K562 (cell line): ENCODE results near the gene NR2F2. TPM values are rescaled to one million over a fixed set of nuclear protein-coding genes. Genes with fewer than 3 reads are reported as not detected.
A peak's percentile ranks its signal among the peaks of the same experiment; 100 is the strongest.

Experiments used
- BDP1 ChIP-seq: IDR thresholded peaks from 3 replicates; pipeline ENCODE4 v1.6.1; 2011; ENCODE audit not compliant: insufficient read length, insufficient read depth
- CBFA2T3 ChIP-seq: fragments of 450-650 bp; IDR thresholded peaks from 2 replicates; pipeline ENCODE4 v1.6.1; 2017
- CHD1 ChIP-seq: fragments of 200-600 bp; sonication (generic); IDR thresholded peaks from one replicate; pipeline ENCODE4 v1.6.1; 2012; ENCODE audit warnings: mild to moderate bottlenecking, moderate library complexity, low read length, inconsistent platforms
- EGR1 ChIP-seq: fragments of 450-650 bp; conservative IDR thresholded peaks from 2 replicates; pipeline ENCODE4 v1.6.1; 2017; ENCODE audit warnings: mild to moderate bottlenecking
- FOXK2 ChIP-seq, 2 experiments: fragments of 450-650 bp; IDR thresholded peaks in 1 of 2; conservative IDR thresholded peaks in 1 of 2; 2 replicates each; pipeline ENCODE4 v1.6.1; 2016; ENCODE audit warnings: low read depth in 2 of 2, mild to moderate bottlenecking in 1 of 2
- FOXM1 ChIP-seq, 2 experiments: fragments of 450-650 bp in 1 of 2; sonication (generic) in 1 of 2; formaldehyde crosslinking in 1 of 2; IDR thresholded peaks; 2 replicates each; pipeline versions ENCODE4 v1.6.1 to v1.9.0; 2017 to 2022; ENCODE audit warnings: low read depth in 2 of 2, mild to moderate bottlenecking in 2 of 2, missing genetic modification reagents in 1 of 2, moderate library complexity in 1 of 2
- HDAC3 ChIP-seq: fragments of 450-650 bp; IDR thresholded peaks from 2 replicates; pipeline ENCODE4 v1.6.1; 2018; ENCODE audit warnings: borderline replicate concordance, mild to moderate bottlenecking, moderate library complexity; ENCODE audit not compliant: partially characterized antibody
- KAT2B ChIP-seq: IDR thresholded peaks from one replicate; pipeline ENCODE4 v1.6.1; 2012; ENCODE audit warnings: low read depth, mild to moderate bottlenecking, control low read depth, inconsistent platforms, low read length, moderate library complexity
- KDM4B ChIP-seq, 2 experiments: fragments of 450-650 bp in 1 of 2; sonication (generic) in 1 of 2; IDR thresholded peaks; 2 replicates each; pipeline ENCODE4 v1.6.1; 2016 to 2017; ENCODE audit warnings: borderline replicate concordance in 2 of 2, antibody characterized with exemption in 1 of 2, low read depth in 1 of 2, mild to moderate bottlenecking in 1 of 2
- MEF2A ChIP-seq: IDR thresholded peaks from 2 replicates; pipeline ENCODE4 v1.6.1; 2011; ENCODE audit warnings: low read depth, mild to moderate bottlenecking, low read length, moderate library complexity; ENCODE audit not compliant: control insufficient read depth
- PCBP2 ChIP-seq: fragments of 200-400 bp; formaldehyde crosslinking; IDR thresholded peaks from 2 replicates; pipeline ENCODE4 v1.6.1; 2018; ENCODE audit warnings: low read length, low read depth, mild to moderate bottlenecking, moderate library complexity; ENCODE audit not compliant: poor library complexity, severe bottlenecking
- PHF8 ChIP-seq: fragments of 200-600 bp; sonication (generic); IDR thresholded peaks from 2 replicates; pipeline ENCODE4 v1.6.1; 2012; ENCODE audit warnings: mixed run types, mild to moderate bottlenecking, inconsistent platforms, low read length, moderate library complexity, borderline replicate concordance
- PTRF ChIP-seq: fragments of 450-650 bp; IDR thresholded peaks from 2 replicates; pipeline ENCODE4 v1.6.1; 2016; ENCODE audit warnings: mild to moderate bottlenecking, missing genetic modification characterization, missing compliant biosample characterization
- TRIM28 ChIP-seq: fragments of 450-650 bp; IDR thresholded peaks from 2 replicates; pipeline ENCODE4 v1.6.1; 2017
- ZFPM2 ChIP-seq: fragments of 250-450 bp; sonication (Bioruptor Pico); IDR thresholded peaks from 2 replicates; pipeline ENCODE4 v1.5.1; 2022; ENCODE audit warnings: mild to moderate bottlenecking
- ZKSCAN1 ChIP-seq: fragments of 150-350 bp; IDR thresholded peaks from 2 replicates; pipeline ENCODE4 v1.6.1; 2016; ENCODE audit warnings: low read depth, low read length
- ZNF12 ChIP-seq: sonication (generic); formaldehyde crosslinking; IDR thresholded peaks from 2 replicates; pipeline ENCODE4 v1.4.0; 2020; ENCODE audit warnings: mild to moderate bottlenecking, missing genetic modification reagents
- ZNF551 ChIP-seq: fragments of 250-450 bp; sonication (Bioruptor Pico); IDR thresholded peaks from 2 replicates; pipeline ENCODE4 v1.5.0; 2021; ENCODE audit warnings: mild to moderate bottlenecking, moderate library complexity
- ZNF780A ChIP-seq: fragments of 250-450 bp; sonication (Bioruptor Pico); IDR thresholded peaks from 2 replicates; pipeline ENCODE4 v1.5.0; 2021; ENCODE audit warnings: mild to moderate bottlenecking
- polyA plus RNA-seq, 8 experiments: library from polyadenylated mRNA; depleted of rRNA in 4 of 8; stranded (reverse) in 5 of 8; unstranded in 3 of 8; fragments of >200 nt; fragmentation: Nextera tagmentation in 2 of 8; fragmentation: Illumina TruSeq in 1 of 8; extraction: Ambion mirVana in 2 of 8; extraction: Trizol in 1 of 8; gene quantifications; 2 replicates each; pipeline versions ENCODE4 v1.2.1 to v1.2.3, GENCODE V29; 2011 to 2014; ENCODE audit warnings: inconsistent platforms in 1 of 8, missing spikeins in 1 of 8
- total RNA-seq, 7 experiments: library from RNA; depleted of rRNA in 6 of 7; stranded (reverse); fragments of >200 nt in 6 of 7; fragmentation: Illumina TruSeq in 2 of 7; extraction: Trizol in 2 of 7; gene quantifications; 2 replicates each; pipeline versions ENCODE4 v1.2.1 to v1.2.3, GENCODE V29; 2011 to 2021; ENCODE audit warnings: low replicate concordance in 1 of 7
- TF ChIP-seq, protein P1 (sequence below): sonication (generic); formaldehyde crosslinking; IDR thresholded peaks from 2 replicates; pipeline ENCODE4 v1.8.1; 2023; ENCODE audit warnings: mild to moderate bottlenecking, missing genetic modification reagents
- TF ChIP-seq, protein P2 (sequence below): fragments of 450-650 bp; conservative IDR thresholded peaks from 2 replicates; pipeline ENCODE4 v1.6.1; 2016; ENCODE audit warnings: missing genetic modification characterization, low read depth, mild to moderate bottlenecking, missing compliant biosample characterization, moderate library complexity
- TF ChIP-seq, protein P3 (sequence below): fragments of 250-450 bp; sonication (Bioruptor Pico); IDR thresholded peaks from 2 replicates; pipeline ENCODE4 v1.5.0; 2020; ENCODE audit warnings: mild to moderate bottlenecking, borderline replicate concordance

The NR2F2 gene
- total and polyA plus RNA-seq, 9 of the 15 experiments (the other 6 are each of a cell fraction or from before 2014, with no cell fraction given) = 6.0 to 51.8 (median 11.1) TPM

DNA sequence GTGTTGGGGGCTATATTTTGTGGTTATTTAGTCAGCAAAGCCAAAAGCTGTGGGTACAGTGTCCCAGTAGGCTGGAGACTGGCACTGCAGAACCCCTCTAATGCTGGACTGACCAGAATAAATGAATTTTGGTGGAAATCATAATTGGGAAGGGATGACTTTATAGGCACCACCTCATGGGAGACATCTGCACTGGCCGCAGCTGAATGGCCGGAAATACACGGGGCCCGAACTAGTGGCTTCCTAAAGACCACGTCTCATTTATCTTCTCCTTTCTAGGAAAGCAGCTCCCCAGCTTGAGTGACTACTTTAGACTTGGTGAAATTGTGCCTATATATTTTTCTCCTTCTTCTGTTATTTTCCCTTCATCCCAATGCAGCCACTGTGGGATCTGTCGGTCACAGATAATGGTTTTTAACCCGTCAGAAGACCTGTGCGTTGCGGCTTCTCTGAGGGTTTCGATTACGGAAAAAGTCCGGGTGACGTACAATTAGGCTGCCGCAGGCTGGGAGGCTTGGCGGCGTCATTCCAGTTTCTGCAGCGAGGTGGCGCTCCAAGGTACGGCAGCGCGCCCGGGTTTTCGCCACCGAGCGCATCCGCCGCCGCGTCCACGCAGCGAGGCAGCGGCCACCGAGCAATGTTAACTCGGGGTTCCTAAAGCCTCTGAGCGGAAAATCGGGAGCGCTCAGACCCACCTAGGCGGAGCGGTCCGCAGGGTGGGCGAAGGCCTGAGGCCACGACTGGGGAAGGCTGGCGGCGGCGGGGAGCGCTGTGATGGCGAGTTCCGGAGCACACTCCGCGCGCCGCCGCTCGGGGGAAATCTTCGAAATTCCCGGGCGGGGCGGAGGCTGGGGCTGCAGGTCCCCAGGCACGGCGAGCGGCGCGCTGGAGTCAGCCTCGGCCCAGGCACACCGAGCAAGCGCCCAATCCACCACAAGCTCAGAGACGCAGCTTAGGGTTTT is 26.3 kb downstream of the NR2F2 start (continued):
- TF ChIP-seq, protein P1, sequence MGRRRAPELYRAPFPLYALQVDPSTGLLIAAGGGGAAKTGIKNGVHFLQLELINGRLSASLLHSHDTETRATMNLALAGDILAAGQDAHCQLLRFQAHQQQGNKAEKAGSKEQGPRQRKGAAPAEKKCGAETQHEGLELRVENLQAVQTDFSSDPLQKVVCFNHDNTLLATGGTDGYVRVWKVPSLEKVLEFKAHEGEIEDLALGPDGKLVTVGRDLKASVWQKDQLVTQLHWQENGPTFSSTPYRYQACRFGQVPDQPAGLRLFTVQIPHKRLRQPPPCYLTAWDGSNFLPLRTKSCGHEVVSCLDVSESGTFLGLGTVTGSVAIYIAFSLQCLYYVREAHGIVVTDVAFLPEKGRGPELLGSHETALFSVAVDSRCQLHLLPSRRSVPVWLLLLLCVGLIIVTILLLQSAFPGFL = no peak
- TF ChIP-seq CBFA2T3 = peak; percentile 57
- TF ChIP-seq PTRF (tag) = no peak
- TF ChIP-seq, protein P2, sequence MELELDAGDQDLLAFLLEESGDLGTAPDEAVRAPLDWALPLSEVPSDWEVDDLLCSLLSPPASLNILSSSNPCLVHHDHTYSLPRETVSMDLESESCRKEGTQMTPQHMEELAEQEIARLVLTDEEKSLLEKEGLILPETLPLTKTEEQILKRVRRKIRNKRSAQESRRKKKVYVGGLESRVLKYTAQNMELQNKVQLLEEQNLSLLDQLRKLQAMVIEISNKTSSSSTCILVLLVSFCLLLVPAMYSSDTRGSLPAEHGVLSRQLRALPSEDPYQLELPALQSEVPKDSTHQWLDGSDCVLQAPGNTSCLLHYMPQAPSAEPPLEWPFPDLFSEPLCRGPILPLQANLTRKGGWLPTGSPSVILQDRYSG (tag) = no peak
- TF ChIP-seq CHD1 = no peak
- TF ChIP-seq KAT2B = no peak
- TF ChIP-seq FOXM1 (IDR thresholded peaks at IDR 0.05; ENCODE audit: low read depth) = no peak
- no peak for TF ChIP-seq FOXM1 (CRISPR knock-in tag; IDR thresholded peaks at IDR 0.05; ENCODE audit: low read depth)
- TF ChIP-seq MEF2A = no peak
- no peak for TF ChIP-seq ZFPM2
- TF ChIP-seq KDM4B (IDR thresholded peaks at IDR 0.05; ENCODE audit: borderline replicate concordance in 2 of 2, low read depth in 1 of 2) = no peak; a peak in 1 of 4 replicates
- TF ChIP-seq ZNF551 = no peak
- no peak for TF ChIP-seq PCBP2
- TF ChIP-seq TRIM28 = peak; percentile 36; the same call in 1 of the 2 replicates
- no peak for TF ChIP-seq BDP1
- TF ChIP-seq HDAC3 = no peak
- TF ChIP-seq ZNF12 (CRISPR knock-in tag) = no peak
- TF ChIP-seq ZNF780A = no peak
- TF ChIP-seq PHF8 = peak; percentile 81; the same call in 1 of the 2 replicates
- 0 out of 4 replicates have a peak, but pooled peaks of 1 of the 2 experiments have one; percentile 15 for TF ChIP-seq FOXK2 (conservative IDR thresholded peaks at IDR 0.05 in 1 of 2, IDR thresholded peaks at IDR 0.05 in 1 of 2; ENCODE audit: low read depth in 2 of 2)
- TF ChIP-seq, protein P3, sequence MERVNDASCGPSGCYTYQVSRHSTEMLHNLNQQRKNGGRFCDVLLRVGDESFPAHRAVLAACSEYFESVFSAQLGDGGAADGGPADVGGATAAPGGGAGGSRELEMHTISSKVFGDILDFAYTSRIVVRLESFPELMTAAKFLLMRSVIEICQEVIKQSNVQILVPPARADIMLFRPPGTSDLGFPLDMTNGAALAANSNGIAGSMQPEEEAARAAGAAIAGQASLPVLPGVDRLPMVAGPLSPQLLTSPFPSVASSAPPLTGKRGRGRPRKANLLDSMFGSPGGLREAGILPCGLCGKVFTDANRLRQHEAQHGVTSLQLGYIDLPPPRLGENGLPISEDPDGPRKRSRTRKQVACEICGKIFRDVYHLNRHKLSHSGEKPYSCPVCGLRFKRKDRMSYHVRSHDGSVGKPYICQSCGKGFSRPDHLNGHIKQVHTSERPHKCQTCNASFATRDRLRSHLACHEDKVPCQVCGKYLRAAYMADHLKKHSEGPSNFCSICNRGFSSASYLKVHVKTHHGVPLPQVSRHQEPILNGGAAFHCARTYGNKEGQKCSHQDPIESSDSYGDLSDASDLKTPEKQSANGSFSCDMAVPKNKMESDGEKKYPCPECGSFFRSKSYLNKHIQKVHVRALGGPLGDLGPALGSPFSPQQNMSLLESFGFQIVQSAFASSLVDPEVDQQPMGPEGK (CRISPR knock-in tag) = no peak
- no peak for TF ChIP-seq EGR1
- TF ChIP-seq ZKSCAN1 = no peak
